GM19324 (cell line): ENCODE data around the gene CEPT1.

Experiments used
- ATAC-seq: cut with Tn5 transposase; IDR thresholded peaks from one replicate; pipeline ENCODE4 v1.9.1; 2021; ENCODE audit warnings: mild to moderate bottlenecking, moderate library complexity; ENCODE audit not compliant: unreplicated experiment, low FRiP score

CEPT1 gene

GRCh38 chr1:111192074-111192473, 52.1 kb downstream of the CEPT1 start:
- no peak for ATAC-seq

- no peak for ATAC-seq
These were observed 52.9 kb downstream of the CEPT1 start for GRCh38 chr1:111192658-111193519.

- no peak for ATAC-seq
These were observed 53.9 kb downstream of the CEPT1 start for GRCh38 chr1:111193712-111194480.

- no peak for ATAC-seq
These were observed 55.1 kb downstream of the CEPT1 start for GRCh38 chr1:111195002-111195684.

DNA sequence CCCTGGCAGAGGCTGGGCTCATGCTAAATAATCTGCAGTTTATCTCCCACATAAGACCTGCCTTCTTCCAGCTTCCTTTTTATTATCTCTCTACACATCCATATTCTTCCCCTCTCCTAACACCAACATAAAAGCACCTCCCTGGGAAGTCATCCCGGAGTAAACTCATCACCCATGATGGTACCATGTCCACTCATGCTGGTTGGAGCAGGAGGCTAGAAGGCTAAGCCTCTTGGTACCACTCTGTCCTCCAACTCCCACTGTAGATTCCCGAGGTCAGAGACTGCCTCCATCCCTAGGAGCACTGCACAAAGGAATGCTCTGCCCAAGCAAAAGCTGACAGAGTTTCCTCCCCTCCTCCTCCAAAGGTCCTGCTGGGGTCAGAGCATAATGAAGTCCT, 56.2 kb downstream of the CEPT1 start:
- ATAC-seq: no peak

DNA sequence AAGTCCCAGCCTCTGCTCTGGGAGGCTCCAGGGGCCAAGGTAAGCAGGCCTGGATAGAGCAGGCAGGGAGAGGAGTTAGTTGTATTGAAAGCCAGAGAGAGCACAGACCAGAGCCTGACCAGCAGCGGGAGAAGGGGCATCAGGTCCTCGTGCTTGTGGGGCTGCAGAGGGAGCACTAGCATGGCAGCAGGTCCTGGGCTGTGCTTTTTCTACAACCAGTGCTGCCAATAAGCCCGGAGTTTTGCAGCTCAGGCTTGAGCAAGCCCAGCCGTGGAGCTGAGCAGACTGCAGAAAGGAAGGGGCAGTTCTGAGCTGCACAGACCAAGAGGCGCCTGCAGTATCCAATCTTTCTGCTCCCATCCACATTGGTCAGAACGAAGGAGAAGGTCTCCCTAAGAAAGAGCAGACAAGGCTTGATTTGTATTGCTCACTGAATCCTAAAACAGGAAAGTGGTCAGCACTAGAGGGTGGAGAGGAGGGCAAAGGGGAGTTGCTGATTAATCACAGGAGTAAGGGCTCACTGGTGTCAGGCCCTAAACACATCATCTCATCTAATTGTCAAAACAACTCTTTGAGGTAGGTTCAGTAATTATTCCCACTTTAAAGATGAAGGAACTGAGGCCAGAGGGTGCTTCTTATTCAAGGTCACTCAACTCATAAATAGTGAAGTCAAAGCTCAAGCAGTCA, 57.7 kb downstream of the CEPT1 start:
- no peak for ATAC-seq

- ATAC-seq: no peak
These were observed 58.8 kb downstream of the CEPT1 start for GRCh38 chr1:111198836-111199235.

DNA sequence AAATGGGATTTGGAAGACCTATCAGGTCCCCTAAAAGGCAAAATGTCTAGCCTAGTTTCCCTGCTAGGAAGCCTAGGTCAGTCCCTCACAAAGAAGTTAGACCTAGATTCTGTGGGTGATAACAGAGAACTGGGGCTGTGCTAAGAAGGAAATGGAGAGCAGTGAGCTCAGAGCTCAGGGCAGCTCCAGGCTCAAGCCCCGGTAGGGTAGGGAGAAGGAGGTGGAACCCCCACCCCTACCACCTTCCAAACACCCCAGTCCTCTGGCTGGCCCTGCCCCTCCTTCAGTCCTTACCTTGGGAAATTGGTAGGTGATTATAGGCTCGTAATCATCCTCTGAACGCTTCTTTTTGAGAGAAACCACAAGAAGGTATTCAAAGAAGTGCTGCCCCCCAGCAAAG, 59.3 kb downstream of the CEPT1 start:
- no peak for ATAC-seq

- ATAC-seq: no peak
These were observed 60.1 kb downstream of the CEPT1 start, which contains the start of gene DENND2D for GRCh38 chr1:111199881-111200801. Gene DENND2D (minus strand): TSS chr1:111200646. CDS start chr1:111200459, 187 bp downstream.

- no peak for ATAC-seq
These were observed 60.8 kb downstream of the CEPT1 start for GRCh38 chr1:111200802-111201161.

GRCh38 chr1:111201275-111202090, 61.5 kb downstream of the CEPT1 start:
- ATAC-seq: no peak

DNA sequence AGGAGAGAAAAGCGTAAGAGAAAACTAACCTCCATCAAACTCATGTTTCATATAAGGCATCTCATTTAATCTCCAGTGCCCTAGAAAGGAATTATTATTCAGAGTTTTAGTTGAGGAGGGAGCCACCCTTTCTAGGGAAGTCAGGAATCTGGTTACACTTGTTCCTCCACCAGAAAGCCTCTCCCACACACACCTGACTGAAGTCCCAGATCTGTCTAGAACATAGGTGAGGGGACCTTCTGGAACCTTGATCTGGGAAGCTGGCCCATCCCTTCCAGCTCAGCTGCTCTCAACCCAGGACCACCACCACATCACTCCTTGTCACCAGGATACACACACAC, 62.3 kb downstream of the CEPT1 start:
- no peak for ATAC-seq

GRCh38 chr1:111202707-111203623, 62.9 kb downstream of the CEPT1 start:
- no peak for ATAC-seq

- peak; percentile 45 for ATAC-seq
These were observed 63.7 kb downstream of the CEPT1 start for GRCh38 chr1:111203681-111204200.

- ATAC-seq: peak; percentile 84
These were observed 64.4 kb downstream of the CEPT1 start for GRCh38 chr1:111204201-111204982.

GRCh38 chr1:111204983-111205713, 65.1 kb downstream of the CEPT1 start:
- ATAC-seq: no peak
